Measurements from ENCODE around the gene G6PC2.
"Not testable (repeated sequence)": the region's sequence is repeated elsewhere in the genome, so short reads cannot be mapped to it uniquely, and the experiment has no call there.

The G6PC2 gene

DNA sequence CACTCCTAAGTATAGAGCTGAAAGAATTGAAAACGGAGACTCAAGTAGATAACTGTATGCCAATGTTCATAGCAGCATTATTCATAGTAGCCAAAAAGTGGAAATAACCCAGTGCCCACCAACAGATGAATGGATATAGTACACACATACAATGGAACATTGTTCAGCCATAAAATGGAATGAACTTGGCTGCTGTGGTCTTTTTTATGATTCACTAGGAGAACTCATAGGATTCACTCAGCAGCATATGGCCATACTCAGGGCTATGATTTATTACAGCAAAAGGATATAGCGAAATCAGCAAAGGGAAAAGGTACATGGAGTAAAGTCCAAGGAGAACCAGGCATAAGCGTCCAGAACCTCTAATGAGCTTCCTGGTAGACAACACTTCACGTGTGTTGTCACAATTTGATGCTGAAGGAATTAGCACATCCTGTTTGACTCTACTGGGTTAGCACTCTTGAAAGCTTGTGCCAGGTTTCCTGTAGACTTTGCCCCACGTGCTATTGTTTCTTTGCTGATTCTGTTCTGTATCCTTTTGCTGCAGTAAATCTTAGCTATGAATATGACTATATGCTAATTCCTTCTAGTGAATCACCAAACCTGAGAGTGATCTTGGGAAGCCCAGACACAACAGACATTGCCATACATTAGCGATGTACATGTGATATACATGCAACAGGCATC is 26.6 kb upstream of the G6PC2 start:
- TF ChIP-seq, protein P1, sequence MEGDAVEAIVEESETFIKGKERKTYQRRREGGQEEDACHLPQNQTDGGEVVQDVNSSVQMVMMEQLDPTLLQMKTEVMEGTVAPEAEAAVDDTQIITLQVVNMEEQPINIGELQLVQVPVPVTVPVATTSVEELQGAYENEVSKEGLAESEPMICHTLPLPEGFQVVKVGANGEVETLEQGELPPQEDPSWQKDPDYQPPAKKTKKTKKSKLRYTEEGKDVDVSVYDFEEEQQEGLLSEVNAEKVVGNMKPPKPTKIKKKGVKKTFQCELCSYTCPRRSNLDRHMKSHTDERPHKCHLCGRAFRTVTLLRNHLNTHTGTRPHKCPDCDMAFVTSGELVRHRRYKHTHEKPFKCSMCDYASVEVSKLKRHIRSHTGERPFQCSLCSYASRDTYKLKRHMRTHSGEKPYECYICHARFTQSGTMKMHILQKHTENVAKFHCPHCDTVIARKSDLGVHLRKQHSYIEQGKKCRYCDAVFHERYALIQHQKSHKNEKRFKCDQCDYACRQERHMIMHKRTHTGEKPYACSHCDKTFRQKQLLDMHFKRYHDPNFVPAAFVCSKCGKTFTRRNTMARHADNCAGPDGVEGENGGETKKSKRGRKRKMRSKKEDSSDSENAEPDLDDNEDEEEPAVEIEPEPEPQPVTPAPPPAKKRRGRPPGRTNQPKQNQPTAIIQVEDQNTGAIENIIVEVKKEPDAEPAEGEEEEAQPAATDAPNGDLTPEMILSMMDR (conservative IDR thresholded peaks at IDR 0.05; ENCODE audit: low read depth, low read length), result no peak
- no peak for DNase-seq (ENCODE audit: low read depth)
- H3K4me3 ChIP-seq (ENCODE audit: low read length), result no peak overlapping the region

DNA sequence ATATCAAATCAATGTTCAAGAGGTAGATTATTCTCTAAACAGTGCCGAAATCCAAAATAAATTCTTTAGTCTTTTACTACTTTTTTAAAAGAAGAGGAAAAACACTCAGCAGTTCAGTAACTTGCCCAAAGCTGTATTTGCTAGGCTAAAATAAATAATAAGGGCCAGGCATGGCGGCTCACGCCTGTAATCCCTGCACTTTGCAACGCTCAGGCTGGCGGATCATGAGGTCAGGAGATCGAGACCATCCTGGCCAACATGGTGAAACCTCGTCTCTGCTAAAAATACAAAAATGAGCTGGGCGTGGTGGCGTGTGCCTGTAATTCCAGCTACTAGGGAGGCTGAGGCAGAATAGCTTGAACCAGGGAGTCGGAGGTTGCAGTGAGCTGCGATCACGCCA is 18.9 kb upstream of the G6PC2 start:
- DNase-seq (ENCODE audit: low read depth); H3K4me3 ChIP-seq (ENCODE audit: low read length): not testable (repeated sequence)

DNA sequence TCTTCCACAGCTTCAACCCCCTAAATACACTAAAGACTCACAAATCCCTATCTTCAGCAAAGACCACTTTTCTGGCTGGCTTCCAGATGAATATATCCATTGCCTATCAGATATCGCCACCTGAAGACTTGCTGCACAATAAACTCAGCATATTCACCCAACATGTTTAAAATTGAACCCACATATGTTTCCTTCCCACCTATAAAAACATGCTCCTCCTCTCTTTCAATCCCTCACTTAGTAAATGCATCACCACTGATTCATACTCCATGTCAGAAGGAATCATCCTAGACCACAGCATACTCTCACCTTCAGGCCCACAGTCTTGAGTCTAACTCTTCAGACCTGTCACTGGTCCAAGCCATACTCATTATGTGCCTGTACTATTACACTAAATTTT is 16.1 kb upstream of the G6PC2 start:
- TF ChIP-seq, protein P1 (conservative IDR thresholded peaks at IDR 0.05; ENCODE audit: low read depth, low read length), result no peak
- H3K4me3 ChIP-seq (ENCODE audit: low read length), result no peak overlapping the region
- DNase-seq (ENCODE audit: low read depth), result no peak

DNA sequence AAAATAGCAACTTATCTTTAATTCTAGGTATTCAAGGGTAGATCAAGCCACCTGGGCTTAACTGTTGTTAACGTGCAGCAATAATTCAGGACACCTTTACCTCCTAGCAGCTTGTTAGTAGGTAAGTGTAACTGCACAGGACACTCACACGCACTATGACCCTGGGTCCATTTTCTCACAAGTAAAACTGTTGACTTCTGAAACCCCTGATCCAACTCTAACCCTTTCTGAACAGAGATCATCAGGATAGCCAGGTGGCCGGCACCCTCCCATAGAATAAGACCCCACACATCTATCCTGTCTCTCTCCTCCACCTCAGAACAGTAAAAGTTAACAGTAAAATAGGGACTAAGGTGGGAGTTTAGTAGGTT is 11.5 kb upstream of the G6PC2 start:
- TF ChIP-seq, protein P1 (conservative IDR thresholded peaks at IDR 0.05; ENCODE audit: low read depth, low read length), result no peak
- no peak for DNase-seq (ENCODE audit: low read depth)
- H3K4me3 ChIP-seq (ENCODE audit: low read length), result peak overlapping the region; percentile 75

DNA sequence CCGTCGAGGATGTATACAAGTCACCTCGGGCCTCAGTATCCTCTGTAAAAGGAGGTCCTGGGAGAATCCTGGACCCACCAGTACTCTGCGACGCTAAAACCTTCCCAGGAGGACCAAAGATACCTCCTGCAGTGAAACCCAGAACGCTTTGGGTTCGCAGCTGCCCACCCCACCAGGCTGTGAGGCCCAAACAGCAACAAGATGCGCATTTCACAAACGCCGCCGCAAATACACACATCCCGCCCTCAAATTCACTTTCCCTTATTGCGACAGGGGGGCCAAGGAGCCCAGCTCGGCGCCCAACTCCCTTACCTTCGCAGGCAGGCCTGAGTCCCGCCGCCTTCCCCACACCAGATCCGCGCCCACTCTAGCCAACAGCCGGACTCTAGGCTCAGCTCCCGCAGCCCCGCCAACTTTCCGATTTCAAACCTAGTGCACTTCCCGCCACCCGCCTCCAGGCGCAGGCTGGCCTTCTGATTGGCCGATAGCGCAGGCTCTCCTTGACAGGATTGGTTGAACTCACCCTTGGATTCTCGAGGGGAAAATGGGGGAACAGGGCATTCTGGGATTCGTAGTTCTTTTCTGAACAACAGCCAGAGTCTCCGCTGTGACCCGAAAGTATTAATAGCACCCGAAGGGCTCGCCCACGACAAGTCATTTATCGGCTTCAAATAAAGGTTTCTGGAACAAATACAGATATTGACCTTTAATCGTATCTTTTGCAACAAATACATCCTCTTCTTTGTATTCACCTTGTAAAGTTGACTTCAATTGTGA is 10.9 kb upstream of the G6PC2 start, which contains the start of gene SPC25:
Gene SPC25, minus strand, starts transcription at position 425 of the 777 bp plus-strand sequence. CDS start 911 bp downstream, outside the sequence.
- peak; percentile 55 for DNase-seq (ENCODE audit: low read depth)
- TF ChIP-seq, protein P1 (conservative IDR thresholded peaks at IDR 0.05; ENCODE audit: low read depth, low read length), result no peak
- H3K4me3 ChIP-seq (ENCODE audit: low read length), result peak within 1 kb of the TSS; percentile 75

DNA sequence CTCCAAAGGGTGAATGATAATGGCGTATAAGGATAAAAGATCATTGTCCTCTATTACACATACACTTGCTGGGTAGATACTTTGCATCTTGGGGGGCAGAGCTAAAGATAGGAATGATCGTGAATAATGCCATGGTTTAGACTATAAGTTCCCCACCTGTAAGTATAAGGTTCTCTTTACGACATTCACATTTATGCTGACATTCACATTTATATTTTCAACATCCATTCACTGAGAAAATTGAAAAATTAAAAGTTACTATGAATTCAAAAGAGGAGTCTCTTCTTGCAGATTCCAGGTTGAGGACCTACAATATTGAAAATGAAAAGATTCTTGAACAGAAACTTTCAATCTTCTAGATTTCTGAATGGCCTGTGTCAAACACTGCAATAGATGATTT is 8.8 kb upstream of the G6PC2 start:
- H3K4me3 ChIP-seq (ENCODE audit: low read length), result no peak overlapping the region
- TF ChIP-seq, protein P1 (conservative IDR thresholded peaks at IDR 0.05; ENCODE audit: low read depth, low read length), result no peak
- DNase-seq (ENCODE audit: low read depth), result no peak

DNA sequence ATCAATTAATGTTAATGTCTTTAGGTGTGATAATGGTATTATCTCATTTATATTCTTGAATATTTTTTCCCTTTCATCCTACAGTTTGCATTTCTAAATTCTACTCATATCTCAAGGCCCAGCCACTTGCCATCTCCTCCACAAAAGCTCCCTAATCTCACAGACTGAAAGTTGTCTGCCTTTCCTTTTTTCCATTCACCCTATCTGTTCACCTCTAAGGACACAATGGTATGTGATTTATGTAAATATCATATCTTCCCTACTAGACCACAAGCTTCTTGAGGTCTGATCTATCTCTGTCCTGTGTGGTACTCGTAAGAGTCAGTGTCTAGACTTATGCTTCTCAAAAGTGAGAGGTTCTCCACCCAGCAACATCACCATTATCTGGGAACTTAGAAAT is 7.0 kb upstream of the G6PC2 start:
- no peak for DNase-seq (ENCODE audit: low read depth)
- TF ChIP-seq, protein P1 (conservative IDR thresholded peaks at IDR 0.05; ENCODE audit: low read depth, low read length), result no peak
- no peak overlapping the region for H3K4me3 ChIP-seq (ENCODE audit: low read length)

Measured in retinal pigment epithelial cell (primary cell).